GM12874 (cell line): ENCODE measurements around the gene AKR1C3.

Experiments
- TF ChIP-seq, protein P1 (sequence below): IDR thresholded peaks from 2 replicates; pipeline ENCODE4 v1.5.1; 2011; ENCODE audit warnings: low read depth, mild to moderate bottlenecking, control low read depth, low read length, moderate library complexity; ENCODE audit not compliant: insufficient read depth

Gene AKR1C3

DNA sequence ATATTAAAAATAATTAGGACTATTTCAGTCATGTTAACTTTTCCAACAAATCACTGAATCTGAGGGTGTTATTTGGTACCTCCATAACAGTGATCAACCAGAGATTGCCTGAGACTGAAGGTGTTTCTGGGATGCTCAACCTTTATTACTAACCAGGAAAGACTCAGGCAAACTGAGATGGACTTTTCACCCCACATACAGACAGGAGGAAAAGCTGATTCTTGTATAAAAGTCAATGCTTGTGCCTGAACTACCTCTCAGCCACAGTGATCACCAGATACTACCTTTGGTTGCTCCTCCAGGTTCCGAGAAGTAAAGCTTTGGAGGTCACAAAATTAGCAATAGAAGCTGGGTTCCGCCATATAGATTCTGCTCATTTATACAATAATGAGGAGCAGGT, 1.9 kb downstream of the AKR1C3 start:
- TF ChIP-seq, protein P1, sequence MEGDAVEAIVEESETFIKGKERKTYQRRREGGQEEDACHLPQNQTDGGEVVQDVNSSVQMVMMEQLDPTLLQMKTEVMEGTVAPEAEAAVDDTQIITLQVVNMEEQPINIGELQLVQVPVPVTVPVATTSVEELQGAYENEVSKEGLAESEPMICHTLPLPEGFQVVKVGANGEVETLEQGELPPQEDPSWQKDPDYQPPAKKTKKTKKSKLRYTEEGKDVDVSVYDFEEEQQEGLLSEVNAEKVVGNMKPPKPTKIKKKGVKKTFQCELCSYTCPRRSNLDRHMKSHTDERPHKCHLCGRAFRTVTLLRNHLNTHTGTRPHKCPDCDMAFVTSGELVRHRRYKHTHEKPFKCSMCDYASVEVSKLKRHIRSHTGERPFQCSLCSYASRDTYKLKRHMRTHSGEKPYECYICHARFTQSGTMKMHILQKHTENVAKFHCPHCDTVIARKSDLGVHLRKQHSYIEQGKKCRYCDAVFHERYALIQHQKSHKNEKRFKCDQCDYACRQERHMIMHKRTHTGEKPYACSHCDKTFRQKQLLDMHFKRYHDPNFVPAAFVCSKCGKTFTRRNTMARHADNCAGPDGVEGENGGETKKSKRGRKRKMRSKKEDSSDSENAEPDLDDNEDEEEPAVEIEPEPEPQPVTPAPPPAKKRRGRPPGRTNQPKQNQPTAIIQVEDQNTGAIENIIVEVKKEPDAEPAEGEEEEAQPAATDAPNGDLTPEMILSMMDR, result no peak

DNA sequence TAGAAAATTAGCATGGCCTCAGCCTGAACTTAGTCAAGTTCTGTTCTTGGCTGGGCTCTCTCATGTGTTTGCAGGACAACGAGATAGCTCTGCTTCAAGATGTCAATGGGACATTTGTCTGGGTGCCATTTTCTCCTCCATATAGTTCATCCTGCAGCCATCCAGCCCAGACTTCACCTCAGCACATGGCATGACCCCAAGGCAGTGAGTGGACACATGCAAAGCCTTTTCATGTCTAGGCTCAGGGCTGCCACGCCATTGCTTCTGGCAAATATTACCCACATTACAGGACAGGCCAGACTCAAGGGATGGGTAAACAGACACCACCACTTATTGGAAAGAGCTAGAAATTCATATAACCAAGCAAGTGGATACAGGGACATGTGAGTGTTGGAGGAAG, 9.3 kb downstream of the AKR1C3 start:
- TF ChIP-seq, protein P1, result no peak

DNA sequence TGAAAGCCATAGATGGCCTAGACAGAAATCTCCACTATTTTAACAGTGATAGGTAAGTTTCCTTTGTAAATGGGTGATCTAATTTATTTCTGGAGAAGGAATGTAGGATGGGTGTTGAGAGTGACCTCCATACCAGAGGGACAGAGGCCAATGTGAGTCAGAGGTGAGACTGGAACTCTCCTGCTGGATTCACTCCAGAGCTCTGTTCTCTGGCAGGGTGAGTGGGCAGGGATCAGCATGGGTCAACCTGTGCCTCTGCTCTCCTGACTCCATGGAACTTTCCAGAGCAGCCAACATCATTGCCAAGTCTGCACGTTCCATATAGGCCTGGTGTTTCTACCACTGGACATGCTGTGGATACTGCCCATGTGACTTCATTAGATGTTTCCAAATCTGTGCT, 11.4 kb downstream of the AKR1C3 start:
- TF ChIP-seq, protein P1, result no peak

DNA sequence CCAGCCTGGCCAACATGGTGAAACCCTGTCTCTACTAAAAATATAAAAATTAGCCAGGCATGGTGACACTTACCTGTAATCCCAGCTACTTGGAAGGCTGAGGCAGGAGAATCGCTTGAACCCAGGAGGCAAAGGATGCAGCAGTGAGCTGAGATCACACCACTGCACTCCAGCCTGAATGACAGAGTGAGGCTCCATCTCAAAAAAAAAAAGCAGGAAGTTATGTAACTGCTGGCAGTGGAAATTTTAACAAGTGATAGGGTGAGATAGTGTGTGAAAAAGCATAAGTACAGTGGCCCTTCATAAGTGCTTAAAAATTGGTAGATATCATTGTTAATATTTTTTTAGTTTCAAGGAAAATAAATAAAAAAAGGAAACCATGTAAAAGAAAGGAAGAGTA, 12.3 kb downstream of the AKR1C3 start:
- TF ChIP-seq, protein P1, result no peak

DNA sequence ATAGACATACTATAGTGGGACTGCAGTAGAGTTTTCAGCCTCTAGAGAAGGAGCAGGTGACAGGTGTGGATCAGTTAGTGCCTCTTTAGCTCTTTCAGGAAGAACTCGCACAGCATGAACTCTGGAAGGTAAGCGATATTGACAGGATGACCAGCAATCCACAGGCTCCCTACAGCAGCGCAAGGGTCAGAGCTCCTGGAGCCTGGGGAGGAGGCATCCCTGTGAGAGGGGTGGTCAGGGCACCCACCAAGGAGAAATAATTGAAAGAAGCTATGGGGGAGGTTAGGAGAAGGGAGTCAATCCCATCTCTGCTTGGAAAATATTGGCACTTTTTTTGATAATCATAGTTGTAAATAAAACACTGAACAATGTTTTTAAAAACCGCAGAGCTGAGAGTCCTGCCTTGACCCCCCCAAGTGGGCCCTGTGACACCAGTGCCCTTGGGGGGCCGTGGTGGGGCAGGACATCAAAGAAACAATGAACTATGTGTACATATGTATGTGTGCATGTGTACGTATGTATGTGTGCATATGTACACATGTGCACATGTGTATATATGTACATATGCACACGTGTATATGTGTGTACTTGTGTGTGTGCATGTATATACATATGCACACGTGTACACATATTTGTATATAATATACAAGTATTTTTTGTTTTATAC, 13.8 kb downstream of the AKR1C3 start:
- TF ChIP-seq, protein P1, result no peak

DNA sequence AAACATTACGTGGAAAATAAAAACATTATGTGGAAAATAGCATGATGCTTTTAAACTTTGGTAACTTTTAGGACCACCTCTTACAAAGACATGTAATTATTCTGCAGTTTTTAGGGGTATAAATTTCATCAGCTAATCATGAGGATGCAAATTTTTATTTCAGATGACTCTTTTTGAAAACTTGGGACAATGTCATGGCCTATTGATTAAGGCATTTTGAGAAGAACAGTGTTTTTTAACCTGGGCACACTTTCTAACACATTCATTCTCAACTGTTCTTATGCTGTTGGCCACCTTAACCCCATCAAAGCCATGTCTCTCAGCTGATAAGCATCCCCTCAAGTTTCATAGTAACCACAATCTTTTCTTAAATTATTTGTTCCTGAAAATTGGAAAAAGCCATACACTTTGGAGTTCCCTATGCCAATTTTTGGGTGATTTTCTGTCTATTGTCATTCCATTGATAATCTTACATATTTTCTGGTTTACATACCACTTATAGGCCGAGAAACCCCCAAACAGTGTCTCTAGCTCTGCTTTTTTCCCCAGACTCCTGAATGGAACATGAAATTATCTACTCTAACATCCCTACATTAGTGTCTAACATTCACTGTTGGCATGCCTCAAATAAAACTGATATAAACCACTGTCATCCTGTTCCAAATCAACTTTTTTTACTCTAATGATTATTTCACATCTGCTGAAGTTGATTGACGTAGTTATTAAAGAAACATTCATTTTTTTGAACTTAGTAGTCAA, 14.6 kb downstream of the AKR1C3 start:
- TF ChIP-seq, protein P1, result no peak

DNA sequence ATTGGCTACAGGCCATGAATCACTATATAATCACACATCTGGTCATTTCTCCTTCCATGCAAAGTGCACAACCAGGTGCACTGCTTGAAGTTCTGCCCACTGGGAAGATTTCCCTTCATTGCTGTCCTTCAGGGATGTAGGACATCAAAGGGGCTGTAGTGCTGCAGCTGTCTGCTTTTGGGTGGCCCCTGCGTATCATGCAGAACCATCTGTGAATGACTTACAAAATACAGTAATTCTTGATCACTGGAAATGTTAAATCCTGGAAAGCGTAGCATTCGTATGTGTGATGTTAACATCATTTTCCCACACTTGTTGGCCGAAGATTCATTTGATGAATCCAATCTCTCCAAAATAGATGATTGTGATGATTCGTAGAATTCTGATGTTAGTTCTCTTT, 22.4 kb downstream of the AKR1C3 start:
- TF ChIP-seq, protein P1, result no peak
